Left lobe of liver (tissue), 2 donors: ENCODE results near the gene ABCB8. TPM values are rescaled to one million over a fixed set of nuclear protein-coding genes. Genes with fewer than 3 reads are reported as not detected.

Experiments
- ATAC-seq: fragments of 200-7000 bp; cut with Tn5 transposase; one replicate; pipeline ENCODE4 v1.9.1; 2020; ENCODE audit warnings: mild to moderate bottlenecking, moderate library complexity
- DNase-seq: peaks from one replicate; pipeline ENCODE4 v3.0.0-alpha.2; 2020; ENCODE audit warnings: low spot score
- total RNA-seq: library from RNA; stranded (reverse); gene quantifications from one replicate; pipeline ENCODE4 v1.2.1, GENCODE V29; 2021
- donor health status: DM: no; HTN: no; CAD: no; lungs with moderate emphysema.
- donor health status: DM: no; HTN: yes; CAD: no.

The ABCB8 gene
- total RNA-seq, 1 donor from 2014 or later, result 29.1 TPM

DNA sequence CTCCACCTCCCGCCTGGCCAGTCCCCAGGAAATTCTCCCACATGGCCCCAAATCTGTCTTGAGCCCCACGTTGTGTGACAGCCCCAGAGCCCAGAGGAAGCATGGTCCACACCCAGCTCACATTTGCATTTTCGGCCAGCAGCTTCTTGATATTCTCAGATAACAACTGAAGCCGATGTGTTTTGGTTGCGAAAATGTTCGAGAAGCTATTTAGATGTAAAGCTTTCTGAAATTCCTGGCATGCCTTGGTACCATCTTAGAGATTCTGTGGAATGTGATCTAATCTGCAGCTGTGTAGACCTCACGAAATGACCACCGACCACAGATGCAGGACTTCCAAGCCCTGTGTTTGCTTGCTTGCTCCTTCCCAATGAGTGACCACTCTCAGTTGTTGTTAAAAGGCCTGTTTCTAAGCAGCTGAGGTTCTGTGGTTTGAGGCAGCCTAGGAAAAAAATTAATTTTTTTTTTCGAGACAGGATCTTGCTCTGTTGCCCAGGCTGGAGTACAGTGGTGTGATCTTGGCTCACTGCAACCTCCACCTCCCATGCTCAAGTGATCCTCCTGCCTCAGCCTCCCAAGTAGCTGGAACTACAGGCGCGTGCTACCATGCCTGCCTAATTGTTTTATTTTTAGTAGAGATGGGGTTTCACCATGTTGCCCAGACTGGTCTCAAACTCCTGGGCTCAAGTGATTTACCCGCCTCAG, 40.0 kb downstream of the ABCB8 start:
- ATAC-seq (no peak), DNase-seq (no peak)

DNA sequence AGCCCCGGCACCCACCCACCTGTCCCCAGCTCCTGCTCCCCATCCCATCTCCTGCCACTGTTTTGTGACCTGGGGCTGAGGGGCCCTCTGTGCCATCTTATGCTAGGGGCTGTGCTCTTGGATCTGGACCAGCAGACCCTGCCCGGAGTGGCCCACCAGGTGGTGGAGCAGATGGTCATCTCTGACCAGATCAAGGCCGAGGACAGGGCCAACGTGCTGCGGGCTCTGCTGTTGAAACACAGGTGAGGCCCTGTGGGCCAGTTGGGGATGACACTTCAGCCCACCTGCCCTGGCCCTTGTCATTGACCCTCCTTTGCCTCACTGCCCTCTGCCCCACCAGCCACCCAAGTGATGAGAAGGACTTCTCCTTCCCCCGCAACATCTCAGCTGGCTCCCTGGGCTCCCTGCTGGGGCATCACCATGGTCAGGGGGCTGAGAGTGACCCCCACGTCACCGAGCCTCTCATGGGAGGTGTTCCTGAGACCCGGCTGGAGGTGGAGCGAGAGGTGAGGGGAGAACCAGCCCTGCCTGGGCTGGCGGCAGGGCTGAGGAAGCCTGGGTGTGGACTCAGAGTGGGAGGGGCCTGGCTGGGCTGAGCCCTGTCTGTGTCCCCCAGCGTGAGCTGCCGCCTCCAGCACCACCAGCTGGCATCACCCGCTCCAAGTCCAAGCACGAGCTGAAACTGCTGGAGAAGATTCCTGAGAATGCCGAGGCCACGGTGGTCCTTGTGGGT, 41.8 kb downstream of the ABCB8 start:
- ATAC-seq (no peak), DNase-seq (no peak)

- ATAC-seq (no peak), DNase-seq (no peak)
Measured at GRCh38 chr7:151070574-151070960, 42.3 kb downstream of the ABCB8 start.

- ATAC-seq (no peak), DNase-seq (no peak)
Measured at GRCh38 chr7:151071032-151071866, 43.0 kb downstream of the ABCB8 start.

DNA sequence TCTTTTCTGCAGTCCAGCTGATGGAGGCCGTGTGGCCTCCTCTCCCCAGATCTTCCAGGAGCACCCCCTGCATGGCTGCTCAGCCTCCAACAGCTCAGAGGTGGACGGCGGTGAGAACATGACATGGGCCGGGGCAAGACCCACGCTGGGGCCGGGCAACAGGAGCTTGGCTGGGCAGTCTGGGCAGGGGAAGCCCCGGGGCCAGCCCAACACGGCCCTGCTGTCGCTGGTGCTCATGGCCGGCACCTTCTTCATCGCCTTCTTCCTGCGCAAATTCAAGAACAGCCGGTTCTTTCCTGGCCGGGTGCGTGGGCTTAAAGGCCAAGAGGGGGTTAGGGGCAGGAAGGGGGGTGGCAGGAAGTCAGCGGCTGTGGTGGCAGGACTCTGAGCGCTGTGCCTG, 45.7 kb downstream of the ABCB8 start:
- ATAC-seq (no peak), DNase-seq (no peak)

DNA sequence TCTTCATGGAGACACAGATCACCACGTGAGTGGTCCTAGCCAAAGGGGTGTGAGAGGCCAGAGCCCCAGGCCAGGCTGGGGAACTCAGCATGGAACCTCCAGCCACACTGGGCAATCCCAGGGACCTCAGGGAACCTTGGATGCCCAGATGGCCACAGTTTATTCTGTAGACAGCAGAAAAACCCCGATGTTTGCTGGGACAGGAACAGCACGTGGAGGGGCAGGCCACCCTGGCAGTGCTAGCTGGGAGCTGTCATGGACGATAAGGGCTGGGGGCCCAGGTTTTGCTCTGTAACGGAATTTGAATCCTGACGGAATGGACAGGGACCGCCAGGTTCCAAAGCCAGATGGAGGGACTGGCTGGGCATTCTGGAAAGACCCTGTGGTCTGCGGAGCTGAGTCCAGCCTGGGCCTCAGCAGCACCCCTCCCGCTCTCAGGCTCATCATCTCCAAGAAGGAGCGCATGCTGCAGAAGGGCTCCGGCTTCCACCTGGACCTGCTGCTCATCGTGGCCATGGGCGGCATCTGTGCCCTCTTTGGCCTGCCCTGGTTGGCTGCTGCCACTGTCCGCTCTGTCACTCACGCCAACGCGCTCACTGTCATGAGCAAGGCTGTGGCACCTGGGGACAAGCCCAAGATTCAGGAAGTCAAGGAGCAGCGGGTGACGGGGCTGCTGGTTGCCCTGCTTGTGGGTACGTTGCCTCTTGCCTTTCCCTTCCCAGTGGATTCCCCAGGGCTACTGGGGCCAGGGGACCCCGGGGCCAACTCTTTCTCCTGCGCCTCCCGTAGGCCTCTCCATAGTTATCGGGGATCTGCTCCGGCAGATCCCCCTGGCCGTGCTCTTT, 46.8 kb downstream of the ABCB8 start:
- DNase-seq (no peak), ATAC-seq (no peak)

- DNase-seq, result no peak
- ATAC-seq, result no peak
Measured at GRCh38 chr7:151075662-151075971, 47.4 kb downstream of the ABCB8 start.

- DNase-seq, result no peak
- ATAC-seq, result no peak
Measured at GRCh38 chr7:151075978-151076426, 47.8 kb downstream of the ABCB8 start.

DNA sequence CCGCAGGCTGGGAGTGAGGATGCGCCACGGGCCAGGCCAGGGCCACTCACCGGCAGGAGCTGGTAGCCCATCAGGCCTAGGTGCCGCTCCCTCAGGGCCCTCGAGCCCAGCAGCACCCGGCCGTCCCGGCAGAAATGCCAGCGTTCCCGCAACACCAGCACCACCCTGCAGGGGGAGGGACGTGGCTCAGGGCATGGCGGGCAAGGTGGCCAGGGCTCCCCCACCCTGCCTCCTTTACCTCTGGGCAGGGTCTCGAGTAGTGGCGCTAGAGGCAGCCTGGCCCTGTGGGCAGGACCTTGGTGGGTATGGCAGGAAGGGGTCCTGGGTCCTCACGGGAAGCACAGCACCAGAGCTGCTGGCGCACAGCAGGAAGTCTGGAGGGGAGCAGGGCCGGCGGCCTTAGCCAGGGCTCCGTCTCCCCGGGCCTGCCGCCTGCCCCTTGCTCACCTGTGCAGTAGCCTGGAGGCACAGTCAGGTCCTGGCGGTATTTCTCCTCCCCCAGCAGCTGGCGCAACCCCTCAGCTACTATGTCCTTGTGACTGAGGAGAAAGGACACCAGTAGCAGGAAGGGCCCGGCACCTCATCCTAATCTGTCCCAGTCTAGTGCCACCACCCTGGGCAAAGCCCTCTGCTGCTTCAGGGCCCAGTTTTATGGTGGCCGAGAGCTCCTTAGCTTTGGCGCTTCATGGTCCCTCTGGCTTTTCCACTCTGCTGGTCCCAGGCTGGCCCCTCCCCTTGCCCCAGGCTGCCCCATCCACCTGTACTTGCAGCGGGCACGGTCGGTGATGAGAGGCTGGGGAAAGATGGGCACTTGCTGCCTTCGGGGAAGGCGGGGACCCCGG, 48.8 kb downstream of the ABCB8 start:
- ATAC-seq (no peak), DNase-seq (no peak)

- peak; percentile 40 for DNase-seq
- ATAC-seq, result no peak
Measured at GRCh38 chr7:151077705-151078232, 49.5 kb downstream of the ABCB8 start.

- ATAC-seq (no peak), DNase-seq (peak; percentile 44)
Measured at GRCh38 chr7:151078233-151079040, 50.2 kb downstream of the ABCB8 start.

DNA sequence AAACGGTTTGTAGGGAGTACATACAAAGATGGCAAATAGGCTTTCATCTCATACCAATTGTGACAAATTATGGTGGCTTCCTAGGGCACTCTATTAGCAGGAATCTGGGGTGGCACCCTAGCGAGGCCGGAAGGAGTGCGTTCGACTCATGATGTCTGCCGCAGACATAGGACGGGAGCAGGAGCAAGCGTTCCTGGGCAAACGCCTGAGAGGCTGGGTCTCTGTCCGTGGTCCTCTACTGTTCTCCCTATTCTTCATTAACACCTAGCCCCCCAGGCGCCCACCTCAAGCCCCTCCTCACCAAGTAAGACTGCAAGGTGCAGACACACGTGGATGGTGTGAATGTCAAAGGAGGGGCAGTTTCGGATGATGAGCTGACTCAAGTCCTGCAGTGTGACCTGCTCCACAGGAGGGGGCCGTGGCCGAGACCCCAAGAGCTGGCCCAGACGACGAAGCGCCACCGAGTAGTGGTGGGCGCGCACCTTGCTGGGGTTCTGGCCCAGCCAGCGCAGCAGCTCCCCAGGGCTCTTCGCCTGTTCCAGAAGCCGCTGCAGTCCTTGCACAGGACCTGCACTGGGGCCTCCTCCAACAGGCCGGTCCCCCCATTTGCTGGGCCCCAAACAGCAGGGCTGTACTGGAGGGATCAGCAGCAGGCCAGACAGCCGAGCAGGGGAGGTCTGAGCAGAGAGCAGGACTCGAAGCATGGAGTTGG, 51.1 kb downstream of the ABCB8 start:
- DNase-seq, result no peak
- ATAC-seq, result no peak

- DNase-seq, result no peak
Measured at GRCh38 chr7:151080067-151080521, 51.8 kb downstream of the ABCB8 start.

GRCh38 chr7:151080522-151081169, 52.4 kb downstream of the ABCB8 start, which contains the start of gene FASTK:
Gene FASTK (minus strand): TSS chr7:151080809. CDS start chr7:151080766, 43 bp downstream.
- DNase-seq, result peak; percentile 94
- ATAC-seq, result peak; percentile 79

More at GRCh38 chr7:151080067-151080521, 51.8 kb downstream of the ABCB8 start:
- peak; percentile 0 for ATAC-seq

DNA sequence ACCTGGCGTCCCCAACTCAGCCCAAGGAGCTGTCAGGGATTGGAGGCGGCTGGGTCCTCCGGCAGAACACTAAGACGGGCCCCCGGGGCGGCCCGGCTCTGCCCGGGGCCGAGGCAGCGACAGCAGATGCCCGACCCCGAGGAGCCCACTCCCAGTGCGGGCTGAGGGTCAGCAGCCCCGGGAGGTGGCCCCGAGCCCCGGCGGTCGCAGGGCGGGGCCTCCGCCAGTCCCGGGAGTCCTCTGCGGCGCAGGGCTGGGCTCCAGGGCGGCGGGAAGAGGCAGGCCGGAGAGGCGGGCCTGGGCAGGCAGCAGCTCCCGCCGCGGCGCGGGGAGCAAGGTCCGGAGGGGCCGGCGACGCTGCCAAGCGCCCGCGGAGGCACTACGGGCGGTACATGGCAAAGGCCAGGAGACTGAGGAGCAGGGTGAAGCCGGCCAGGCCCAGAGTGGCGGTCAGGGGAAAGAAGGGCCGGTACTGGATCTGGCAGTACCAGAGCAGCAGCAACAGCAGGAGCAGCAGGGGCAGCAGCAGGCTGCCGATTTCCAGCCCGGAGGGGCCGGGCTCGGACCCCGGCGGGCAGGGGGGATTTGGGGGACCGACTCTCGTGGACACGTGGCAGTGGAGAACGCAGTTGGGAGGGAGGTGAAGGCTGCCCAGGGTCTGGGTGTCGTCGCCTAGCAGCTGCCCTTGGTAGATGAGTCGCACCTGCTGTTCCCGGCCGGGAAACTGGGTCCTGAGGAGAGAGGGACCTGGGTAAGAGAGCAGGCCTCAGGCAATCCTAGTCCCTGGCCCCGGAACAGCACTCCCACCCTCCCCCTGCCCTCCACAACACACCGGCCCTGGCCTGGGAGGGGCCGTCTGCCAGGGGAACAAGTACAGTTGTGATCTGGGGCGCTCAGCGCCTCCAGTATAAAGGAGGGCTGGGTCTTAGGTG, 53.2 kb downstream of the ABCB8 start:
- DNase-seq (peak; percentile 83), ATAC-seq (peak; percentile 59)
